Measurements from ENCODE around the gene RILP.

The RILP gene

GRCh38 chr17:1597861-1598342, 51.8 kb downstream of the RILP start:
- no peak for DNase-seq

All from activated naive CD4-positive, alpha-beta T cell treated with Interleukin-2 at 50 U/mL for 16 hours (primary cell).